CD14-positive monocyte (primary cell): ENCODE measurements around the gene LAMA3. TPM values are rescaled to one million over a fixed set of nuclear protein-coding genes. Genes with fewer than 3 reads are reported as not detected.

Experiments
- DNase-seq, 3 donors: peaks; one replicate each; pipeline ENCODE4 v3.0.0-alpha.2; 2011 to 2022
- H2AFZ ChIP-seq: 2 replicates; pipeline ENCODE4 v1.6.0; 2012; ENCODE audit warnings: mild to moderate bottlenecking, low read depth, low read length, inconsistent platforms; ENCODE audit not compliant: insufficient read depth, poor library complexity, severe bottlenecking
- H3K27ac ChIP-seq, 2 donors: 1 replicate in 1 of 2; 2 replicates in 1 of 2; pipeline ENCODE4 v1.5.1; 2012 to 2013; ENCODE audit warnings: low read length in 2 of 2, control low read depth in 1 of 2, inconsistent platforms in 1 of 2, low read depth in 1 of 2, mild to moderate bottlenecking in 1 of 2
- H3K27me3 ChIP-seq, 2 donors: one replicate each; pipeline versions ENCODE4 v1.6.0 to v1.6.1; 2011 to 2013; ENCODE audit warnings: low read length in 2 of 2; ENCODE audit not compliant: control insufficient read depth in 2 of 2, insufficient read depth in 2 of 2
- H3K36me3 ChIP-seq, 2 donors: replicated peaks in 1 of 2; 1 replicate in 1 of 2; 2 replicates in 1 of 2; pipeline versions ENCODE4 v1.5.1 to v1.6.1; 2012 to 2013; ENCODE audit warnings: low read length in 2 of 2, control low read depth in 1 of 2, inconsistent platforms in 1 of 2, mild to moderate bottlenecking in 1 of 2; ENCODE audit not compliant: insufficient read depth in 2 of 2, control insufficient read depth in 1 of 2
- H3K4me1 ChIP-seq, 2 donors: 1 replicate in 1 of 2; 2 replicates in 1 of 2; pipeline versions ENCODE4 v1.5.1 to v1.6.1; 2012 to 2013; ENCODE audit warnings: low read length in 2 of 2, control low read depth in 1 of 2, inconsistent platforms in 1 of 2, mild to moderate bottlenecking in 1 of 2, moderate library complexity in 1 of 2; ENCODE audit not compliant: insufficient read depth in 2 of 2, control insufficient read depth in 1 of 2
- H3K4me2 ChIP-seq: replicated peaks from 2 replicates; pipeline ENCODE3; 2012; ENCODE audit warnings: low read length, moderate library complexity, mild to moderate bottlenecking; ENCODE audit not compliant: poor library complexity, severe bottlenecking; ENCODE audit errors: extremely low read depth
- H3K4me3 ChIP-seq, 3 experiments: fragments of 200-600 bp in 1 of 3; sonication (generic) in 1 of 3; replicated peaks in 1 of 3; 1 replicate in 2 of 3; 2 replicates in 1 of 3; pipeline ENCODE4 v1.5.1; 2011 to 2013; ENCODE audit warnings: low read length in 3 of 3, mild to moderate bottlenecking in 3 of 3, control low read depth in 2 of 3, low read depth in 2 of 3, inconsistent platforms in 1 of 3, moderate library complexity in 1 of 3
- H3K79me2 ChIP-seq: 2 replicates; pipeline ENCODE4 v1.6.0; 2012; ENCODE audit warnings: mild to moderate bottlenecking, control low read depth, inconsistent platforms, low read length, moderate library complexity; ENCODE audit not compliant: insufficient read depth
- H3K9ac ChIP-seq: 2 replicates; pipeline ENCODE4 v1.6.0; 2017; ENCODE audit warnings: low read length, mild to moderate bottlenecking; ENCODE audit not compliant: insufficient read depth, poor library complexity, severe bottlenecking
- H3K9me3 ChIP-seq, 2 donors: replicated peaks in 1 of 2; 1 replicate in 1 of 2; 2 replicates in 1 of 2; pipeline versions ENCODE4 v1.5.1 to v1.6.1; 2012 to 2013; ENCODE audit warnings: low read length in 2 of 2, control low read depth in 1 of 2; ENCODE audit not compliant: control insufficient read depth in 1 of 2, insufficient read depth in 1 of 2
- H4K20me1 ChIP-seq: 2 replicates; pipeline ENCODE4 v1.6.0; 2012; ENCODE audit warnings: mild to moderate bottlenecking, low read length, control low read depth, moderate library complexity; ENCODE audit not compliant: insufficient read depth
- H3K27ac Mint-ChIP-seq, 7 donors: one replicate each; pipeline ENCODE4 v1.8.0; 2020; ENCODE audit warnings: mild to moderate bottlenecking in 7 of 7, mixed read lengths in 7 of 7, moderate library complexity in 6 of 7, inconsistent platforms in 2 of 7
- H3K27me3 Mint-ChIP-seq, 3 donors: one replicate each; pipeline ENCODE4 v1.8.0; 2021 to 2022; ENCODE audit warnings: low read depth in 3 of 3, mild to moderate bottlenecking in 3 of 3, mixed read lengths in 3 of 3, moderate library complexity in 3 of 3, inconsistent platforms in 1 of 3
- H3K36me3 Mint-ChIP-seq, 2 donors: one replicate each; pipeline ENCODE4 v1.8.0; 2020; ENCODE audit warnings: mixed read lengths in 2 of 2, inconsistent platforms in 1 of 2, mild to moderate bottlenecking in 1 of 2
- H3K4me1 Mint-ChIP-seq: one replicate; pipeline ENCODE4 v1.8.0; 2020; ENCODE audit warnings: mild to moderate bottlenecking, mixed read lengths
- H3K4me3 Mint-ChIP-seq, 2 donors: one replicate each; pipeline ENCODE4 v1.8.0; 2020; ENCODE audit warnings: mild to moderate bottlenecking in 2 of 2, mixed read lengths in 2 of 2, moderate library complexity in 1 of 2
- H3K9me3 Mint-ChIP-seq, 7 donors: one replicate each; pipeline ENCODE4 v1.8.0; 2020 to 2022; ENCODE audit warnings: mixed read lengths in 7 of 7, mild to moderate bottlenecking in 6 of 7, moderate library complexity in 6 of 7, inconsistent platforms in 2 of 7
- WGBS: methylation state at CpG from one replicate; pipeline ENCODE4 v1.1.5; 2013; ENCODE audit warnings: missing lambda C conversion rate; ENCODE audit not compliant: insufficient coverage; 5-methylcytosine and 5-hydroxymethylcytosine counted together
- intact Hi-C, 2 donors: fragments of 100-400 bp; cut with micrococcal nuclease; formaldehyde crosslinking; loops; one replicate each; pipeline versions ENCODE4 v1.15.0 to v1.15.1; 2023
- polyA plus RNA-seq, 3 donors: library from polyadenylated mRNA; depleted of rRNA in 1 of 3; unstranded in 2 of 3; stranded (reverse) in 1 of 3; fragments of 300-500 nt in 2 of 3; fragments of >200 nt in 1 of 3; fragmentation: Illumina TruSeq in 2 of 3; gene quantifications; 1 replicate in 2 of 3; 2 replicates in 1 of 3; pipeline ENCODE4 v1.2.3, GENCODE V29; 2012 to 2021
- TF ChIP-seq, protein P1 (sequence below): fragments of 200-600 bp; IDR thresholded peaks from one replicate; pipeline ENCODE4 v1.8.0; 2022; ENCODE audit warnings: antibody characterized with exemption, mild to moderate bottlenecking

The LAMA3 gene
- polyA plus RNA-seq, 3 donors, result not detected

DNA sequence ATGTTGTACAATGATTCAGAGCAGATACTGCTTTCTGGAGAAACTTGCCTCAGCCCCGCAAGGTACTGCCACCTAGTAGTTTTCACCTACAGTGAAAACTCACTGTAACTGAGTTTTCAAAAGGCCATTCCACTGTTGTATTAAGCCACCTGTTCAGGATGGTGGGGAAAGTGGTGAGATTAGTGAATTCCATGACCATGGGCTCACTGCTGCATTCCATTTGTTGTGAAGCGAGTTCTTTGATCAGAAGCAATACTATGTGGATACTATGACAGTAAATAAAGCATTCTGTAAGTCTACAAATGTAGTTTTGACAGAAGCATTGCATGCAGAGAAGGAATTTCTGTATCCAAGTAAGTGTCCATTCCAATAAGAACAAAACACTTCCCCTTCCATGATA, 113.6 kb downstream of the LAMA3 start:
- DNase-seq, result no peak
- Mint-ChIP-seq H3K4me3 (no peak overlapping the region), H3K27me3 (no peaks in the 10 kb centered on the region), H3K9me3 (peaks cover 0 to 3% (median 0%) of the 10 kb centered on the region in 7 donors), H3K27ac (no peak overlapping the region), H3K4me1 (peaks cover 2% of the 10 kb centered on the region), H3K36me3 (no peaks in the 10 kb centered on the region)
- Histone ChIP-seq H4K20me1 (no peaks in the 10 kb centered on the region), H3K27me3 (no peaks in the 10 kb centered on the region), H3K9ac (no peak overlapping the region), H3K27ac (no peak overlapping the region), H2AFZ (no peak overlapping the region), H3K4me3 (no peak overlapping the region), H3K79me2 (no peaks in the 10 kb centered on the region), H3K4me1 (no peaks in the 10 kb centered on the region), H3K36me3 (no peaks in the 10 kb centered on the region), H3K4me2 (no peak overlapping the region), H3K9me3 (no peaks in the 10 kb centered on the region)
- intact Hi-C loops, result loop anchor here in 1 of 2 donors (10.0 kb wide), 1 partner anchor 122 kb away; no protein-coding TSS in a partner anchor
- no CpG with 5 or more reads among the region's 2 CpGs for WGBS
- TF ChIP-seq, protein P1, sequence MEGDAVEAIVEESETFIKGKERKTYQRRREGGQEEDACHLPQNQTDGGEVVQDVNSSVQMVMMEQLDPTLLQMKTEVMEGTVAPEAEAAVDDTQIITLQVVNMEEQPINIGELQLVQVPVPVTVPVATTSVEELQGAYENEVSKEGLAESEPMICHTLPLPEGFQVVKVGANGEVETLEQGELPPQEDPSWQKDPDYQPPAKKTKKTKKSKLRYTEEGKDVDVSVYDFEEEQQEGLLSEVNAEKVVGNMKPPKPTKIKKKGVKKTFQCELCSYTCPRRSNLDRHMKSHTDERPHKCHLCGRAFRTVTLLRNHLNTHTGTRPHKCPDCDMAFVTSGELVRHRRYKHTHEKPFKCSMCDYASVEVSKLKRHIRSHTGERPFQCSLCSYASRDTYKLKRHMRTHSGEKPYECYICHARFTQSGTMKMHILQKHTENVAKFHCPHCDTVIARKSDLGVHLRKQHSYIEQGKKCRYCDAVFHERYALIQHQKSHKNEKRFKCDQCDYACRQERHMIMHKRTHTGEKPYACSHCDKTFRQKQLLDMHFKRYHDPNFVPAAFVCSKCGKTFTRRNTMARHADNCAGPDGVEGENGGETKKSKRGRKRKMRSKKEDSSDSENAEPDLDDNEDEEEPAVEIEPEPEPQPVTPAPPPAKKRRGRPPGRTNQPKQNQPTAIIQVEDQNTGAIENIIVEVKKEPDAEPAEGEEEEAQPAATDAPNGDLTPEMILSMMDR, result no peak

DNA sequence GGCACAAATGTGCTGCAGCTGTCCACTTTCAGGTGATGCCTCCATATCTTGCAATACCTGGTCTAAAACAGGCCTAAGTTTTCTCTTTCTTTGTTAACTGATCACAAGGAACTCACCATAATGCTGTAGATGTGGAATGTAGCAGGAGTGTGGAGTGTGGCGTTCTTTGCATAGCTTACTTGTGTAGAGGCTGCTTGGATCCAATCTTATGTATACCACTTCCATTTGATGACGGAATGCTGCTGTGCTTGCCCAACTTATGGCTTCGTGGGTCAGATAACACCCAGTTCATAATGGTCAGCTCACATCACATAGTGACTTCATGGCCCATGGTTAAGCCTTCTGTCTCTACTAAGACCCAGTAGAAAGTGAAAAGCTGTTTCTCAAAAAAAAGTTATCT, 114.5 kb downstream of the LAMA3 start:
- no peaks in the 10 kb centered on the region for H3K36me3 Mint-ChIP-seq
- no peaks in the 10 kb centered on the region for H3K9me3 ChIP-seq
- intact Hi-C loops, result loop anchor here in 1 of 2 donors (10.0 kb wide), 1 partner anchor 121 kb away; no protein-coding TSS in a partner anchor
- TF ChIP-seq, protein P1, result no peak
- no peak overlapping the region for H3K4me3 ChIP-seq
- H3K4me1 ChIP-seq, result no peaks in the 10 kb centered on the region
- no peak overlapping the region for H3K4me2 ChIP-seq
- H3K27me3 ChIP-seq, result no peaks in the 10 kb centered on the region
- peaks cover 0 to 3% (median 0%) of the 10 kb centered on the region in 7 donors for H3K9me3 Mint-ChIP-seq
- H3K36me3 ChIP-seq, result no peaks in the 10 kb centered on the region
- H3K27me3 Mint-ChIP-seq, result no peaks in the 10 kb centered on the region
- no peaks in the 10 kb centered on the region for H3K4me1 Mint-ChIP-seq
- H3K9ac ChIP-seq, result no peak overlapping the region
- H3K27ac ChIP-seq, result no peak overlapping the region
- H4K20me1 ChIP-seq, result no peaks in the 10 kb centered on the region
- WGBS, result 100% methylated on average over 2 of the region's 3 CpGs
- H3K27ac Mint-ChIP-seq, result no peak overlapping the region
- no peak overlapping the region for H3K4me3 Mint-ChIP-seq
- no peak for DNase-seq
- H2AFZ ChIP-seq, result no peak overlapping the region
- H3K79me2 ChIP-seq, result no peaks in the 10 kb centered on the region
